Astrocyte of the cerebellum (primary cell): ENCODE measurements around the gene USP3.

Experiments
- DNase-seq: peaks from one replicate; pipeline ENCODE4 v3.0.0-alpha.2; 2011; ENCODE audit warnings: low read depth
- H3K4me3 ChIP-seq: 2 replicates; pipeline ENCODE4 v1.5.1; 2011; ENCODE audit warnings: mild to moderate bottlenecking, low read depth, low read length, moderate library complexity
- CTCF ChIP-seq: IDR thresholded peaks from 2 replicates; pipeline ENCODE4 v1.5.1; 2012; ENCODE audit warnings: low read length, low read depth, moderate library complexity, mild to moderate bottlenecking; ENCODE audit errors: missing control alignments
- in situ Hi-C: cut with HindIII; loops from 2 replicates; pipeline ENCODE4 v1.10.0; 2017; ENCODE audit warnings: low sequenced_read_pairs

The USP3 gene

GRCh38 chr15:63597821-63598220 is 93.4 kb downstream of the USP3 start:
- DNase-seq: no peak
- no peak overlapping the region for H3K4me3 ChIP-seq
- in situ Hi-C loops: no loop called here
- no peak for TF ChIP-seq CTCF

- H3K4me3 ChIP-seq: no peak overlapping the region
- in situ Hi-C loops: no loop called here
- no peak for TF ChIP-seq CTCF
- no peak for DNase-seq
These were observed 94.3 kb downstream of the USP3 start for GRCh38 chr15:63598473-63599400.

- in situ Hi-C loops: no loop called here
- peak overlapping the region; percentile 49 for H3K4me3 ChIP-seq
- no peak for DNase-seq
- peak; percentile 55 for TF ChIP-seq CTCF
These were observed 95.1 kb downstream of the USP3 start for GRCh38 chr15:63599401-63600000.

- no peak for DNase-seq
- H3K4me3 ChIP-seq: peak overlapping the region; percentile 49
- in situ Hi-C loops: no loop called here
- TF ChIP-seq CTCF: no peak
These were observed 95.7 kb downstream of the USP3 start for GRCh38 chr15:63600001-63600615.

- peak; percentile 71 for DNase-seq
- no peak for TF ChIP-seq CTCF
- in situ Hi-C loops: no loop called here
- peak overlapping the region; percentile 71 for H3K4me3 ChIP-seq
These were observed 96.2 kb downstream of the USP3 start for GRCh38 chr15:63600616-63601025.

- no peak for DNase-seq
- in situ Hi-C loops: no loop called here
- no peak for TF ChIP-seq CTCF
- H3K4me3 ChIP-seq: peak overlapping the region; percentile 71
These were observed 96.8 kb downstream of the USP3 start for GRCh38 chr15:63601026-63601703.
